IPS-18a (cell line): Measurements from ENCODE around the gene HADHA.
A peak's percentile ranks its signal among the peaks of the same experiment; 100 is the strongest.

Source experiments
- H3K27ac ChIP-seq: one replicate; pipeline ENCODE4 v1.5.1; 2013; ENCODE audit warnings: low read length
- H3K27me3 ChIP-seq: one replicate; pipeline ENCODE4 v1.6.1; 2013; ENCODE audit warnings: mild to moderate bottlenecking, low read length; ENCODE audit not compliant: control insufficient read depth, insufficient read depth
- H3K36me3 ChIP-seq: one replicate; pipeline ENCODE4 v1.6.1; 2013; ENCODE audit warnings: low read depth, low read length; ENCODE audit not compliant: control insufficient read depth
- H3K4me1 ChIP-seq: one replicate; pipeline ENCODE4 v1.6.1; 2013; ENCODE audit warnings: low read depth, low read length; ENCODE audit not compliant: control insufficient read depth
- H3K4me3 ChIP-seq: one replicate; pipeline ENCODE4 v1.5.1; 2013; ENCODE audit warnings: low read length
- H3K9ac ChIP-seq: one replicate; pipeline ENCODE4 v1.6.1; 2013; ENCODE audit warnings: mild to moderate bottlenecking, low read length, moderate library complexity
- H3K9me3 ChIP-seq: one replicate; pipeline ENCODE4 v1.6.1; 2013; ENCODE audit warnings: low read depth, low read length; ENCODE audit not compliant: control insufficient read depth

Gene HADHA

GRCh38 chr2:26190369-26190768 is 54.1 kb downstream of the HADHA start:
- Histone ChIP-seq H3K27me3 (peaks cover 5% of the 10 kb centered on the region), H3K9me3 (no peaks in the 10 kb centered on the region), H3K9ac (no peak overlapping the region), H3K36me3 (peaks cover 40% of the 10 kb centered on the region), H3K4me3 (no peak overlapping the region), H3K4me1 (no peaks in the 10 kb centered on the region), H3K27ac (no peak overlapping the region)

DNA sequence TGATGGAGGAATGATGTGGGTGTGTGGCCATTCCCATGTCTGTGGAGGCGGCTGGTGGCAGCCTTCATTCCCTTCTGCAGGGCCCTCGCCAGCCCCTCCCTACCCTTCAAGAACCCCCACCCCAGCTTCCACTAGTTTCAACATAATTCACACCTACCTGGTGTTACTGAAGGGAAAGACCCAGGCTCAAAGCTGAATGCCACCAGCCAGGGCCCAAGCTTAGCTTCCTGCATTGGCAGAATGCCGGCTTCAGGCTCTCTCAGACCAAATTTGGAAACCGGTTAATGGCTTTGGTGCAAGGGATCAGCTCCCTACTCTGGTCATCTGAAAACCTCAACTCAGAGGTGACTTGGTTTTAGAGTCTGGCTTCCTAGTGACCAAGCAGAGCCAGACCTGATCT is 54.7 kb downstream of the HADHA start:
- Histone ChIP-seq H3K27ac (no peak overlapping the region), H3K4me1 (no peaks in the 10 kb centered on the region), H3K4me3 (no peak overlapping the region), H3K9me3 (no peaks in the 10 kb centered on the region), H3K36me3 (peaks cover 35% of the 10 kb centered on the region), H3K27me3 (peaks cover 8% of the 10 kb centered on the region), H3K9ac (no peak overlapping the region)

- Histone ChIP-seq H3K9ac (no peak overlapping the region), H3K27me3 (peaks cover 9% of the 10 kb centered on the region), H3K27ac (no peak overlapping the region), H3K9me3 (no peaks in the 10 kb centered on the region), H3K4me3 (no peak overlapping the region), H3K4me1 (no peaks in the 10 kb centered on the region), H3K36me3 (peaks cover 29% of the 10 kb centered on the region)
Observed at GRCh38 chr2:26189123-26189522, 55.3 kb downstream of the HADHA start.

- Histone ChIP-seq H3K27me3 (peaks cover 24% of the 10 kb centered on the region), H3K27ac (no peak overlapping the region), H3K9me3 (no peaks in the 10 kb centered on the region), H3K36me3 (peaks cover 15% of the 10 kb centered on the region), H3K4me1 (peaks cover 3% of the 10 kb centered on the region), H3K4me3 (no peak overlapping the region), H3K9ac (no peak overlapping the region)
Observed at GRCh38 chr2:26187537-26188104, 56.8 kb downstream of the HADHA start.

DNA sequence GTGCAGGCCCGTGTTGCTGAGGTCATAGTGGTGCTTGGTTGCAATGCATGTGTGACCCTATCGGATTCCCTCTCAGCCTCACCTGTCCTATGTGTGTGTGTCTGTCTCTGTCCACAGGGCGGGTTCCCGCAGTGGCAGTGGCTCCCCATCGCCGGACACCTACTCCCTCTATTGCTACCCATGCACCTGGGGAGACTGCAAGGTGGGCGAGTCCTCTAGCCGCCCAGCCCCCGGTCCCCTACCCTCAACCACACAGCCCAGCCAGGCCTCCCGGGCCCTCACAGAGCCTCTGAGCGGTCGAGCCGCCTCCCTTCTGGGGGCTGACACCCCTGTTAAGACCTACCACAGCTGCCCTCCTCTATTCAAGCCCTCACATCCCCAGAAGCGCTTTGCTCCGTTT is 57.3 kb downstream of the HADHA start:
- H3K27ac ChIP-seq, result no peak overlapping the region
- peaks cover 24% of the 10 kb centered on the region for H3K27me3 ChIP-seq
- H3K36me3 ChIP-seq, result peaks cover 13% of the 10 kb centered on the region
- H3K9ac ChIP-seq, result no peak overlapping the region
- H3K4me1 ChIP-seq, result peaks cover 3% of the 10 kb centered on the region
- H3K9me3 ChIP-seq, result no peaks in the 10 kb centered on the region
- H3K4me3 ChIP-seq, result no peak overlapping the region

DNA sequence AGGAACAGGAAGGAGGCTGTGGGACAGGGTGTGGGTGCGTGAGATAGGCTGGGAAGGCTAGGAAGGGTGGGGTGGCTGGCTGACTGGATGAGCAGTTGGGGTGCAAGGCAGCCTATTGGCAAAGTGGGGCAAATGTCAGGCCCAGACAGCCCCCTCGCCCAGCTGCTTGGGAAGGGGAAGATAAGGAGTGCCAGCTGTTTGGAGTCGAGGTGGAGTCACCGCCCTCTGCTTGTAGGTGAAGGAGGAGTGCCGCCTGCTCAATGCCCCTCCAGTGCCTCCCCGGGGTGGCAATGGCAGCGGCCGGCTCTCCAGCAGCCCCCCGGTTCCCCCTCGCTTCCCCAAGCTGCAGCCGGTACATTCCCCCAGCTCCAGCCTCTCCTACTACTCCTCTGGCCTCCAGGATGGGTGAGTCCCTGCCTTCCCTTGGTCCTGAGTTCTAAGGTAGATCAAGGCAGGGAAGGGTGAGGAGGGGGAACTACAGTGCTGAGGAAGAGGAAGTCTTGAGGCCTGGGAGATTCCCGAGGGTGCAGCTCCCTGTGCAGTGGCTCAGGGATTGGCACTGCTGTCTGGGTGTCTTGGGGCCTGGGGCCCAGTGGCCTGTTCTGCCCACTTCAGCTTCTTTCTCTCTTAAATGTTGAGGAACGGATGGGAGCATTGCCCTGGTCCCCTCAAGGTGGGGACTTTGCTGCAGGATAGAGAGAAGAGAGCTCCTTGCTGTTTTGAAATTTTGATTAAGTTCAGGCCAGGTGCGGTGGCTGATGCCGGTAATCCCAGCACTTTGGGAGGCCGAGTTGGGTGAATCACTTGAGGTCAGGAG is 58.3 kb downstream of the HADHA start:
- Histone ChIP-seq H3K4me1 (peaks cover 3% of the 10 kb centered on the region), H3K27ac (no peak overlapping the region), H3K4me3 (no peak overlapping the region), H3K27me3 (peaks cover 24% of the 10 kb centered on the region), H3K9ac (no peak overlapping the region), H3K9me3 (no peaks in the 10 kb centered on the region), H3K36me3 (peaks cover 9% of the 10 kb centered on the region)

- Histone ChIP-seq H3K4me1 (peaks cover 3% of the 10 kb centered on the region), H3K27me3 (peaks cover 24% of the 10 kb centered on the region), H3K27ac (no peak overlapping the region), H3K36me3 (peaks cover 1% of the 10 kb centered on the region), H3K4me3 (peak overlapping the region; percentile 48), H3K9ac (no peak overlapping the region), H3K9me3 (no peaks in the 10 kb centered on the region)
Observed at GRCh38 chr2:26185304-26185928, 59.0 kb downstream of the HADHA start.

DNA sequence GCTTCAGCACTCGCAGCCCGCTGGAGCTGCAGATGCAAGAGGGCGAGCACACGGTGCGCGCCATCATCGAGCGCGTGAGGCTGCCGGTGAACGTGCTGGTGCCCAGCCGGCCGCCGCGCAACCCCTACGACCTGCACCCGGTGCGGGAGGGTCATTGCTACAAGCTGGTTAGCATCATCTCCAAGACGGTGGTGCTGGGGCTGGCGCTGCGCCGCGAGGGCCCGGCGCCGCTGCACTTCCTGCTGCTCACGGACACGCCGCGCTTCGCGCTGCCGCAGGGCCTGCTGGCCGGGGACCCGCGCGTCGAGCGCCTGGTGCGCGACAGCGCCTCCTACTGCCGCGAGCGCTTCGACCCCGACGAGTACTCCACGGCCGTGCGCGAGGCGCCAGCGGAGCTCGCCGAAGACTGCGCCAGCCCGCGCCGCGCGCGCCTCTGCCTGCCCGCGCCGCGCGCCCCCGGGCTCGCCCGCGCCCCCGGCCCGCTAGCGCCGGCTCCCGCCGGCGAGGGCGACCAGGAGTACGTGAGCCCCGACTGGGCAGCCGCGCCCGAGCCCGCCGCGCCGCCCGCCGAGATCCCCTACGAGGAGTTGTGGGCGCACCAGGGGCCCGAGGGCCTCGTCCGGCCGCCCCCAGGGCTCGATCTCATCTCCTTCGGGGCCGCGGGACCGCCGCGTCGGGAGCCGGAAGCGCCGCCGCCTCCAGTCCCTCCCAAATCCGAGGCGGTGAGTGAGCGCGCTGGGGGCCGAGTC is 59.7 kb downstream of the HADHA start:
- Histone ChIP-seq H3K27me3 (peaks cover 24% of the 10 kb centered on the region), H3K36me3 (no peaks in the 10 kb centered on the region), H3K4me3 (peak overlapping the region; percentile 49), H3K9ac (peak overlapping the region; percentile 29), H3K4me1 (peaks cover 8% of the 10 kb centered on the region), H3K27ac (no peak overlapping the region), H3K9me3 (no peaks in the 10 kb centered on the region)

DNA sequence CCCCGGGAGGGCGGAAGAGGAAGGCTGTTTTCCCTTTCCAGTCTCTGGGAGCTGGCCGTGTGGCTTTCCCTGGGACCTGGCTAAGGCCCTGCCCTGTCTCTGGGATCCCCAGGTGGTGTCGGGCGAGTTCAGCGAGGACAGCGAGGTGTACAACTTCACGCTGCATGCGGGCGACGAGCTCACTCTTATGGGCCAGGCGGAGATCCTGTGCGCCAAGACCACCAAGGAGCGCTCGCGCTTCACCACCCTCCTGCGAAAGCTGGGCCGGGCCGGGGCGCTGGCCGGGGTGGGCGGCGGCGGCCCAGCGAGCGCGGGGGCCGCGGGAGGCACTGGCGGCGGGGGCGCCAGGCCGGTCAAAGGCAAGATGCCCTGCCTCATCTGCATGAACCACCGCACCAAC is 60.3 kb downstream of the HADHA start:
- Histone ChIP-seq H3K4me1 (peaks cover 13% of the 10 kb centered on the region), H3K27me3 (peaks cover 24% of the 10 kb centered on the region), H3K9me3 (no peaks in the 10 kb centered on the region), H3K27ac (no peak overlapping the region), H3K36me3 (no peaks in the 10 kb centered on the region), H3K4me3 (peak overlapping the region; percentile 49), H3K9ac (peak overlapping the region; percentile 29)

DNA sequence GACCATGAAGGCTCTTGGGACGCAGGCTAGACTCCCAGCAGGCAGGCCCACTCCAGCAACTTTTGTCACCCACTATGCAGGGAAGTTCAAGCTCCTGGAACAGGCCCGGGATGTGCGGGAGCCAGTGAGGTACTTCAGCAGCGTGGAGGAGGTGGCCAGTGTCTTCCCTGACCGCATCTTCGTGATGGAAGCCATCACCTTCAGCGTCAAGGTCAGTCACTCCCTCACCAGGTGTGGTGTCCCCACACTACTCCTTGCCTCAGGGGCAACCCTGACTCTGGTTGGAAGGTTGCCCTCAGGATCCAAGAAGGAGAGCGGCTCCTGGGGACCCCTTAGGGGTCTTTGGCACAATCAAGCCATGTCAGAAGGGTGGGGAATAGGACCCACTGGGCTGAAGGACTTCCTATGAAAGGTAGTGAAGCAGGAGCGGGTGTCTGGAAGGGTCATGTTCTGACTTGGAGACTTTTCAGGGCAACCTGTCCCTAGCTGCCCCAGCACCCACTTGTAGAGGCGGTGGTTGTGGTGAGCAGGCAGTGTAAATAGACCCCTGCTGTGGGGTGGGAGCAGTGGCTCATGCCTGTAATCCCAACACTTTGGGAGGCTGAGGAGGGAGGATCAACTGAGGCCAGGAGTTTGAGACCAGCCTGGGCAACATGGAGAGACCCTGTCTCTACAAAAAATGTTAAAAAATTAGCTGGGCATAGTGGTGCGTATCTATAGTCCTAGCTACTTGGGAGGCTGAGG is 61.4 kb downstream of the HADHA start:
- no peaks in the 10 kb centered on the region for H3K36me3 ChIP-seq
- peaks cover 24% of the 10 kb centered on the region for H3K27me3 ChIP-seq
- H3K4me3 ChIP-seq, result no peak overlapping the region
- H3K4me1 ChIP-seq, result peaks cover 15% of the 10 kb centered on the region
- H3K27ac ChIP-seq, result no peak overlapping the region
- no peaks in the 10 kb centered on the region for H3K9me3 ChIP-seq
- H3K9ac ChIP-seq, result no peak overlapping the region

- Histone ChIP-seq H3K27ac (no peak overlapping the region), H3K36me3 (no peaks in the 10 kb centered on the region), H3K4me3 (no peak overlapping the region), H3K4me1 (peaks cover 15% of the 10 kb centered on the region), H3K9ac (no peak overlapping the region), H3K9me3 (no peaks in the 10 kb centered on the region), H3K27me3 (peaks cover 24% of the 10 kb centered on the region)
Observed at GRCh38 chr2:26182441-26182840, 62.0 kb downstream of the HADHA start.
